NCI-H524 (cell line): ENCODE measurements around the gene MAML2.
A peak's percentile ranks its signal among the peaks of the same experiment; 100 is the strongest.
"Not testable (repeated sequence)": the region's sequence is repeated elsewhere in the genome, so short reads cannot be mapped to it uniquely, and the experiment has no call there.

Experiments used
- DNase-seq, 2 experiments: peaks; one replicate each; lab custom pipeline; 2025; lab: John Stamatoyannopoulos, UW

Gene MAML2

GRCh38 chr11:96185220-96185768, 157.7 kb downstream of the MAML2 start:
- no peak for DNase-seq

GRCh38 chr11:96180937-96181336, 162.1 kb downstream of the MAML2 start:
- DNase-seq: not testable (repeated sequence)

GRCh38 chr11:96180341-96180740, 162.7 kb downstream of the MAML2 start:
- DNase-seq: no peak

GRCh38 chr11:96179905-96180304, 163.1 kb downstream of the MAML2 start:
- no peak for DNase-seq

GRCh38 chr11:96178887-96179279, 164.1 kb downstream of the MAML2 start:
- DNase-seq: no peak

GRCh38 chr11:96178049-96178886, 164.7 kb downstream of the MAML2 start:
- DNase-seq: no peak

- DNase-seq: no peak
Observed at GRCh38 chr11:96177146-96177545, 165.8 kb downstream of the MAML2 start.

- DNase-seq: no peak
Observed at GRCh38 chr11:96173906-96174305, 169.1 kb downstream of the MAML2 start.

GRCh38 chr11:96173422-96173821, 169.6 kb downstream of the MAML2 start:
- DNase-seq: no peak

- DNase-seq: no peak
Observed at GRCh38 chr11:96172604-96173003, 170.4 kb downstream of the MAML2 start.

GRCh38 chr11:96169250-96169649, 173.7 kb downstream of the MAML2 start:
- DNase-seq: no peak

- no peak for DNase-seq
Observed at GRCh38 chr11:96168623-96169022, 174.4 kb downstream of the MAML2 start.

- no peak for DNase-seq
Observed at GRCh38 chr11:96167787-96168186, 175.2 kb downstream of the MAML2 start.

GRCh38 chr11:96167203-96167758, 175.7 kb downstream of the MAML2 start:
- DNase-seq: no peak

- peak in 1 of 2 experiments; percentile 18 for DNase-seq
Observed at GRCh38 chr11:96162816-96163499, 180.0 kb downstream of the MAML2 start.

GRCh38 chr11:96161307-96162089, 181.5 kb downstream of the MAML2 start:
- DNase-seq: peak in 1 of 2 experiments; percentile 49

- no peak for DNase-seq
Observed at GRCh38 chr11:96160732-96161306, 182.2 kb downstream of the MAML2 start.

GRCh38 chr11:96159968-96160367, 183.0 kb downstream of the MAML2 start:
- no peak for DNase-seq

- no peak for DNase-seq
Observed at GRCh38 chr11:96158126-96158525, 184.9 kb downstream of the MAML2 start.

- no peak for DNase-seq
Observed at GRCh38 chr11:96157517-96157873, 185.5 kb downstream of the MAML2 start.

- DNase-seq: no peak
Observed at GRCh38 chr11:96156379-96156722, 186.6 kb downstream of the MAML2 start.
